Gastroesophageal sphincter (tissue), 3 donors: ENCODE data around the gene MAN1A1.

Experiments used
- POLR2A ChIP-seq, 2 donors: fragments of 450-650 bp; IDR thresholded peaks; one replicate each; pipeline ENCODE4 v1.6.1; 2017; ENCODE audit warnings: antibody characterized with exemption in 2 of 2, mild to moderate bottlenecking in 2 of 2, moderate library complexity in 1 of 2
- TF ChIP-seq, protein P1 (sequence below), 4 experiments: fragments of 200-600 bp in 2 of 4; fragments of 450-650 bp in 2 of 4; sonication (generic) in 1 of 4; IDR thresholded peaks; one replicate each; pipeline ENCODE4 v1.5.1; 2017 to 2019; ENCODE audit warnings: antibody characterized with exemption in 4 of 4, mild to moderate bottlenecking in 2 of 4, moderate library complexity in 2 of 4

DNA sequence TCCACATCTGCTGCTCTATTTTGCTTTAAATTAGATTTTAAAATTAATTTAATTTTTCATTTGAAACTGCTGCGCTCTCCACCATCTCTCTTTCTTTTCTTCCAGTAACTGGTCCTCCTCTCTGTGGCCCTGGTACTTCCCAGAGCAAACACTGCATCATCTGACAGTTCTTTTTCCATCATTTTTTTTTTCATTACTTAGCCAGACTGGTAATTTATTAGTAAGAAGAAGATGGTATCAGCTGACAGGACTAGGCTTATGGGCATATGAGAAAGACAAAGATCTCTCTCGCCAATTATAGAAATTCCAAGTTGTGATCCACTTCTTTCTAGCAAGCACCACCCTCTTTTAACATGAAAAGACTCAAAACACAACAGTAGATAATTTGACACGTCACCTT, 197.4 kb downstream of the MAN1A1 start:
- TF ChIP-seq POLR2A (IDR thresholded peaks at IDR 0.05): no peak
- TF ChIP-seq, protein P1, sequence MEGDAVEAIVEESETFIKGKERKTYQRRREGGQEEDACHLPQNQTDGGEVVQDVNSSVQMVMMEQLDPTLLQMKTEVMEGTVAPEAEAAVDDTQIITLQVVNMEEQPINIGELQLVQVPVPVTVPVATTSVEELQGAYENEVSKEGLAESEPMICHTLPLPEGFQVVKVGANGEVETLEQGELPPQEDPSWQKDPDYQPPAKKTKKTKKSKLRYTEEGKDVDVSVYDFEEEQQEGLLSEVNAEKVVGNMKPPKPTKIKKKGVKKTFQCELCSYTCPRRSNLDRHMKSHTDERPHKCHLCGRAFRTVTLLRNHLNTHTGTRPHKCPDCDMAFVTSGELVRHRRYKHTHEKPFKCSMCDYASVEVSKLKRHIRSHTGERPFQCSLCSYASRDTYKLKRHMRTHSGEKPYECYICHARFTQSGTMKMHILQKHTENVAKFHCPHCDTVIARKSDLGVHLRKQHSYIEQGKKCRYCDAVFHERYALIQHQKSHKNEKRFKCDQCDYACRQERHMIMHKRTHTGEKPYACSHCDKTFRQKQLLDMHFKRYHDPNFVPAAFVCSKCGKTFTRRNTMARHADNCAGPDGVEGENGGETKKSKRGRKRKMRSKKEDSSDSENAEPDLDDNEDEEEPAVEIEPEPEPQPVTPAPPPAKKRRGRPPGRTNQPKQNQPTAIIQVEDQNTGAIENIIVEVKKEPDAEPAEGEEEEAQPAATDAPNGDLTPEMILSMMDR (IDR thresholded peaks at IDR 0.05): no peak
